ENCODE measurements around the gene HOXC10. TPM values are rescaled to one million over a fixed set of nuclear protein-coding genes. Genes with fewer than 3 reads are reported as not detected.

Gene HOXC10
- total RNA-seq, 2 donors from 2014 or later = not detected

GRCh38 chr12:53963005-53963404 lies 21.9 kb upstream of the HOXC10 start:
- H3K4me3 ChIP-seq (ENCODE audit: low read length) = no peak overlapping the region
- Mint-ChIP-seq H3K4me1 (peaks cover 6% of the 10 kb centered on the region), H3K36me3 (ENCODE audit: low read depth) (no peaks in the 10 kb centered on the region), H3K4me3 (no peak overlapping the region), H3K27me3 (ENCODE audit: insufficient read depth) (peaks cover 100% of the 10 kb centered on the region), H3K9me3 (no peaks in the 10 kb centered on the region), H3K27ac (no peak overlapping the region)
- no peak overlapping the region for H3K27ac ChIP-seq (ENCODE audit: low read depth, low read length)
- no peaks in the 10 kb centered on the region for H3K36me3 ChIP-seq (ENCODE audit: control insufficient read depth, insufficient read depth, low read length)
- H3K9me3 ChIP-seq (ENCODE audit: control insufficient read depth, low read length) = no peaks in the 10 kb centered on the region
- no peak overlapping the region for H3K9ac ChIP-seq (ENCODE audit: extremely low read depth, low read length, poor library complexity, severe bottlenecking)
- H3K27me3 ChIP-seq (ENCODE audit: control insufficient read depth, insufficient read depth, low read length, poor library complexity, severe bottlenecking) = peaks cover 100% of the 10 kb centered on the region
- WGBS, 2 experiments (ENCODE audit: insufficient coverage in 1 of 2, insufficient read length in 1 of 2) = 35 to 44% methylated on average over 5 to 7 of the region's 7 CpGs
- no peak for TF ChIP-seq CTCF (conservative IDR thresholded peaks at IDR 0.05)
- no peak for DNase-seq
- no peaks in the 10 kb centered on the region for H3K4me1 ChIP-seq (ENCODE audit: control insufficient read depth, insufficient read depth, low read length)

- Mint-ChIP-seq H3K4me3 (no peak overlapping the region), H3K4me1 (peaks cover 6% of the 10 kb centered on the region), H3K36me3 (ENCODE audit: low read depth) (no peaks in the 10 kb centered on the region), H3K27ac (no peak overlapping the region), H3K27me3 (ENCODE audit: insufficient read depth) (peaks cover 100% of the 10 kb centered on the region), H3K9me3 (no peaks in the 10 kb centered on the region)
- no peak overlapping the region for H3K27ac ChIP-seq (ENCODE audit: low read depth, low read length)
- no peak overlapping the region for H3K9ac ChIP-seq (ENCODE audit: extremely low read depth, low read length, poor library complexity, severe bottlenecking)
- peak; percentile 66 for DNase-seq
- WGBS, 2 experiments (ENCODE audit: insufficient coverage in 1 of 2, insufficient read length in 1 of 2) = 12 to 14% methylated on average over 20 to 38 of the region's 38 CpGs
- H3K4me1 ChIP-seq (ENCODE audit: control insufficient read depth, insufficient read depth, low read length) = no peaks in the 10 kb centered on the region
- H3K4me3 ChIP-seq (ENCODE audit: low read length) = no peak overlapping the region
- H3K36me3 ChIP-seq (ENCODE audit: control insufficient read depth, insufficient read depth, low read length) = no peaks in the 10 kb centered on the region
- peaks cover 100% of the 10 kb centered on the region for H3K27me3 ChIP-seq (ENCODE audit: control insufficient read depth, insufficient read depth, low read length, poor library complexity, severe bottlenecking)
- no peak for TF ChIP-seq CTCF (conservative IDR thresholded peaks at IDR 0.05)
- no peaks in the 10 kb centered on the region for H3K9me3 ChIP-seq (ENCODE audit: control insufficient read depth, low read length)
Observed at GRCh38 chr12:53963434-53964314, 21.3 kb upstream of the HOXC10 start.

GRCh38 chr12:53964315-53964713 lies 20.6 kb upstream of the HOXC10 start:
- Histone ChIP-seq H3K27me3 (ENCODE audit: control insufficient read depth, insufficient read depth, low read length, poor library complexity, severe bottlenecking) (peaks cover 100% of the 10 kb centered on the region), H3K9ac (ENCODE audit: extremely low read depth, low read length, poor library complexity, severe bottlenecking) (no peak overlapping the region), H3K4me1 (ENCODE audit: control insufficient read depth, insufficient read depth, low read length) (no peaks in the 10 kb centered on the region), H3K36me3 (ENCODE audit: control insufficient read depth, insufficient read depth, low read length) (no peaks in the 10 kb centered on the region), H3K4me3 (ENCODE audit: low read length) (no peak overlapping the region), H3K9me3 (ENCODE audit: control insufficient read depth, low read length) (no peaks in the 10 kb centered on the region), H3K27ac (ENCODE audit: low read depth, low read length) (no peak overlapping the region)
- Mint-ChIP-seq H3K4me3 (no peak overlapping the region), H3K27me3 (ENCODE audit: insufficient read depth) (peaks cover 100% of the 10 kb centered on the region), H3K4me1 (peaks cover 6% of the 10 kb centered on the region), H3K9me3 (no peaks in the 10 kb centered on the region), H3K36me3 (ENCODE audit: low read depth) (no peaks in the 10 kb centered on the region), H3K27ac (no peak overlapping the region)
- 14 to 23% methylated on average over 1 to 2 of the region's 2 CpGs for WGBS, 2 experiments (ENCODE audit: insufficient coverage in 1 of 2, insufficient read length in 1 of 2)
- DNase-seq = no peak
- TF ChIP-seq CTCF (conservative IDR thresholded peaks at IDR 0.05) = no peak
